Fibroblast of mammary gland (primary cell): ENCODE data around the gene SIRT7.

Experiments used
- DNase-seq: peaks from one replicate; pipeline ENCODE4 v3.0.0-alpha.2; 2010; ENCODE audit warnings: low read depth
- H3K4me3 ChIP-seq: 2 replicates; pipeline ENCODE4 v1.5.1; 2011; ENCODE audit warnings: low read depth, mild to moderate bottlenecking, low read length, moderate library complexity; ENCODE audit not compliant: control insufficient read depth
- TF ChIP-seq, protein P1 (sequence below): conservative IDR thresholded peaks from 2 replicates; pipeline ENCODE4 v1.5.1; 2011; ENCODE audit warnings: low read depth, low read length, inconsistent platforms; ENCODE audit not compliant: control insufficient read depth, insufficient read depth

Gene SIRT7

GRCh38 chr17:81957691-81958432 is 39.9 kb upstream of the SIRT7 start:
- TF ChIP-seq, protein P1, sequence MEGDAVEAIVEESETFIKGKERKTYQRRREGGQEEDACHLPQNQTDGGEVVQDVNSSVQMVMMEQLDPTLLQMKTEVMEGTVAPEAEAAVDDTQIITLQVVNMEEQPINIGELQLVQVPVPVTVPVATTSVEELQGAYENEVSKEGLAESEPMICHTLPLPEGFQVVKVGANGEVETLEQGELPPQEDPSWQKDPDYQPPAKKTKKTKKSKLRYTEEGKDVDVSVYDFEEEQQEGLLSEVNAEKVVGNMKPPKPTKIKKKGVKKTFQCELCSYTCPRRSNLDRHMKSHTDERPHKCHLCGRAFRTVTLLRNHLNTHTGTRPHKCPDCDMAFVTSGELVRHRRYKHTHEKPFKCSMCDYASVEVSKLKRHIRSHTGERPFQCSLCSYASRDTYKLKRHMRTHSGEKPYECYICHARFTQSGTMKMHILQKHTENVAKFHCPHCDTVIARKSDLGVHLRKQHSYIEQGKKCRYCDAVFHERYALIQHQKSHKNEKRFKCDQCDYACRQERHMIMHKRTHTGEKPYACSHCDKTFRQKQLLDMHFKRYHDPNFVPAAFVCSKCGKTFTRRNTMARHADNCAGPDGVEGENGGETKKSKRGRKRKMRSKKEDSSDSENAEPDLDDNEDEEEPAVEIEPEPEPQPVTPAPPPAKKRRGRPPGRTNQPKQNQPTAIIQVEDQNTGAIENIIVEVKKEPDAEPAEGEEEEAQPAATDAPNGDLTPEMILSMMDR: no peak
- no peak for DNase-seq
- no peak overlapping the region for H3K4me3 ChIP-seq

DNA sequence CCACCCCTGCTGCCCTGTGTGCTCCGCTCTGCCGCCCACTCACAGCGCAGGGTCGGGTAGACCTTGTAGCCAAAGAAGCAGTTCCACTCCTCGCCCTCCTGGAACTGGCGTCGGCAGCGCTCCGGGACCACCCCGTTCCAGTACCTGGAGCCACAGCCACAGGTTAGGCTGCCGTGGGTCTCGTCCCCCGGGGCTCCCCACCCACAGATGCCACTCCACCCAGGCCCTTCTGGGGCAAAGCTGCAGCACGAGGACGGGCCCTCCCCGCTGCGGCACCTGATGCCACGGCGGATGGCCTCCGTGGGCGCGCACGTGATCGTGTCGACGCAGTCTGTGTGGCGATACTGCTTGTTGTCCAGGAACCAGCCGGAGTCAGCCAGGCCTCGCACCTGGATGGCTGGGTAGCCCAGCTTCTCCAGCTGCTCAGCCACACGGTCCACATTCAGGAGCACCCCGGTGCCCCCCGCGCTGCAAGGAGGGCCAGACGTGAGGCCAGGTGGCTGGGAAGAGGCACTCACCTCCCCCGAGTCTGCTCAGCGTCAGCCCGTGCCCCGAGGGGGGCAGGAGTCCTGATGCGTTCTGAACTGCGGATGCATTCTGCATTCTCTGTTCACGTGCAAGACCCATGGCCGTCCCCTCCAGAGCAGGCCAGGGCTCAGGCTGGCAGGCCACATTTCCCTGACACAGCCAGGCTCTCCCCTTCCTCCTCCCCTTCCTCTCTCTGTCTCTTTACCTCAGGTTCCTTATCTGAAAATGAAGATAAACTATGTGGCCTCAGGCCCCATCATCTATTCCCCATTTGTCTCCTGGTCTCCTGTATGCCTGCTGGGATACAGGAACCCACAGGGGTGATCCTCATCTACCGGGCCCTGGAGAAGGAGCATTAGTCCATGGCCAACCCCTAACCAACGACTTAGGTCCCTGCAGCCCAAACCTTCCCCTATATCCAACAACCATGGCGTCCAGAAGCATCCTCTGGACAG is 38.9 kb upstream of the SIRT7 start:
- TF ChIP-seq, protein P1: no peak
- no peak for DNase-seq
- no peak overlapping the region for H3K4me3 ChIP-seq

- DNase-seq: no peak
- TF ChIP-seq, protein P1: no peak
- H3K4me3 ChIP-seq: no peak overlapping the region
Measured at GRCh38 chr17:81955756-81956544, 38.0 kb upstream of the SIRT7 start.

DNA sequence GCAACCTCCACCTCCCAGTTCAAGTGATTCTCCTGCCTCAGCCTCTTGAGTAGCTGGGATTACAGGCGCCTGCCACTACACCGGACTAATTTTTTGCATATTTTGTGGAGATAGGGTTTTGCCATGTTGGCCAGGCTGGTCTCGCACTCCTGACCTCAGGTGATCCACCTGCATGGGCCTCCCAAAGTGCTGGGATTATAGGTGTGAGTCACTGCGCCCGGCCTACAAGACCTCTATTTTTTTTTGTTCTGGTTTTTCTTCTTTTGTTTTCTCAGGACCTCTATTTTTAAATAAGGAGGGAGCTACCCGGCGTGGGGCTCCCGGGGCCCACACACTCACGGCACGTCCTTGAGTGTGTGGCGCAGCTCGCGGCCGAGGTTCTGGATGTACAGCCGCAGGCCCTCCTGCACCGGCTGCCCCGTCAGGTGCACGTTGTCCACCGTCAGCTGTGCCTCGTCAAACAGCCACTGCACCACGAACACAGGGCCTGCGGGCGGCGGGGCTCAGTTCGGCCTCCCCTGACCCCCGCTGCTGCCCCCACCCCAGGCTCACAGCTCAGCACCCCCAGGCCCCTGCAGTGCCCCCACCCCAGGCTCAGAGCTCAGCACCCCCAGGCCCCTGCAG is 37.2 kb upstream of the SIRT7 start:
- no peak for DNase-seq
- TF ChIP-seq, protein P1: no peak
- no peak overlapping the region for H3K4me3 ChIP-seq

DNA sequence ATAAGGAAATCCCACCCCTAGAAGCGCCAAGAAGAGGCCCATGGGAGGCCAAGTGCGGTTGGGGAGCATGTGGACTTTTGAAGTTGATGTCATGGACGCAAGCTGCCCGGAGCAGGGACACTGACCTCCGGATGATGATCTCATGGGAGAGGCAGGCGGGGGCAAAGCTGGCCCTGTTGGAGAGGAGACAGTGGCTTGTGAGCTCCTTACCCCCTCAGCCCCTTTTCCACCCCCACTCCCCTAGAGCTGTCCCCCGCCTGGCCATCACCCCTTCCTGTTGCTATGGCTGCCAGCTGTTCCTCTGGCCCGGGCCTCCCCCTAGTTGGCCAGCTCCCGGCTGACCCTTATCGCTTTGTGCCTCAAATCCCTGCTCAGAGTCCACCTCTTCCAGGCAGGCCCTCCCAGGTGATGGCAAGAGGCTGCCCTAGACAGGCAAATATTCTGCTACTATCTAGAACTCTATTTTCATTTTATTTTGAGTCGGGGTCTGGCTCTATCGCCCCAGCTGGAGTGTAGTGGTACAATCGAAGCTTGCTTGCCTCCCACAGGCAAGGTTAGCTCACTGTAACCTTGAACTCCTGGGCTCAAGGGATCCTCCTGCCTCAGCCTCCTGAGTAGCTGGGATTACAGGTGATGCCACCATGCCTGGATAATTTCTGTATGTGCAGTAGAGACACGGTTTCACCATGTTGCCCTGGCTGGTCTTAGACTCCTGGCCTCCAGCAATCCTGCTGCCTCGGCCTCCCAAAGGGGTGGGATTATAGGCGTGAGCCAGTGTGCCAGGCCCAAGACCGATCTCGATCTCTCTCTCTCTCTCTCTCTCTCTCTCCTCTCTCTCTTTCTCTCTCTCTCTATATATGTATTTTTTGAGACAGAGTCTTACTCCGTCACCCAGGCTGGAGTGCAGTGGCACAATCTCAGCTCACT is 36.4 kb upstream of the SIRT7 start:
- H3K4me3 ChIP-seq: no peak overlapping the region
- TF ChIP-seq, protein P1: no peak

More for the DNA sequence above, 36.4 kb upstream of the SIRT7 start:
- DNase-seq: no peak
